HG03097 (cell line): Measurements from ENCODE around the gene MED27.

ENCODE experiments used
- ATAC-seq: cut with Tn5 transposase; IDR thresholded peaks from one replicate; pipeline ENCODE4 v1.9.1; 2021; ENCODE audit not compliant: unreplicated experiment, low FRiP score

The MED27 gene

GRCh38 chr9:132002643-132003318, 76.9 kb downstream of the MED27 start:
- no peak for ATAC-seq

- ATAC-seq, result no peak
These were observed 78.1 kb downstream of the MED27 start for GRCh38 chr9:132001567-132001966.

GRCh38 chr9:132000659-132001058, 79.0 kb downstream of the MED27 start:
- no peak for ATAC-seq

- ATAC-seq, result no peak
These were observed 79.7 kb downstream of the MED27 start for GRCh38 chr9:131999692-132000551.

GRCh38 chr9:131997779-131998178, 81.9 kb downstream of the MED27 start:
- no peak for ATAC-seq

GRCh38 chr9:131997076-131997475, 82.6 kb downstream of the MED27 start:
- ATAC-seq, result no peak

- no peak for ATAC-seq
These were observed 84.3 kb downstream of the MED27 start for GRCh38 chr9:131995382-131995781.

- no peak for ATAC-seq
These were observed 85.1 kb downstream of the MED27 start for GRCh38 chr9:131994364-131995125.

GRCh38 chr9:131992906-131993657, 86.6 kb downstream of the MED27 start:
- no peak for ATAC-seq

- ATAC-seq, result no peak
These were observed 92.4 kb downstream of the MED27 start for GRCh38 chr9:131987232-131987631.

GRCh38 chr9:131986576-131986975, 93.1 kb downstream of the MED27 start:
- no peak for ATAC-seq

- no peak for ATAC-seq
These were observed 93.6 kb downstream of the MED27 start for GRCh38 chr9:131986089-131986488.

- ATAC-seq, result no peak
These were observed 95.1 kb downstream of the MED27 start for GRCh38 chr9:131984564-131984963.

- ATAC-seq, result no peak
These were observed 96.9 kb downstream of the MED27 start for GRCh38 chr9:131982671-131983239.

GRCh38 chr9:131982102-131982501, 97.6 kb downstream of the MED27 start:
- no peak for ATAC-seq

- ATAC-seq, result no peak
These were observed 98.4 kb downstream of the MED27 start for GRCh38 chr9:131981116-131981776.

- ATAC-seq, result no peak
These were observed 99.2 kb downstream of the MED27 start for GRCh38 chr9:131980267-131981016.

GRCh38 chr9:131977109-131977838, 102.4 kb downstream of the MED27 start:
- ATAC-seq, result no peak
